HepG2 (cell line): ENCODE measurements around the gene RHOT2. TPM values are rescaled to one million over a fixed set of nuclear protein-coding genes. Genes with fewer than 3 reads are reported as not detected.
A peak's percentile ranks its signal among the peaks of the same experiment; 100 is the strongest.

ENCODE experiments used
- AGO2 ChIP-seq: fragments of 200-400 bp; formaldehyde crosslinking; optimal IDR thresholded peaks from 2 replicates; pipeline ENCODE3; 2017; ENCODE audit warnings: mild to moderate bottlenecking, low read depth, low read length, moderate library complexity
- EHMT2 ChIP-seq: fragments of 200-600 bp; sonication (generic); IDR thresholded peaks from 2 replicates; pipeline ENCODE4 v1.7.0; 2017; ENCODE audit warnings: antibody characterized with exemption, low read depth, low read length, borderline replicate concordance
- KLF11 ChIP-seq: IDR thresholded peaks from 2 replicates; pipeline ENCODE4 v1.6.1; 2016; ENCODE audit warnings: missing compliant biosample characterization
- KLF13 ChIP-seq: sonication (generic); formaldehyde crosslinking; IDR thresholded peaks from 2 replicates; pipeline ENCODE4 v1.4.0; 2020; ENCODE audit warnings: mild to moderate bottlenecking, missing genetic modification reagents
- MTA1 ChIP-seq: sonication (generic); formaldehyde crosslinking; IDR thresholded peaks from 2 replicates; pipeline ENCODE4 v1.4.0; 2020; ENCODE audit warnings: missing genetic modification reagents, mild to moderate bottlenecking, borderline replicate concordance
- PRPF4 ChIP-seq: fragments of 200-400 bp; formaldehyde crosslinking; IDR thresholded peaks from 2 replicates; pipeline ENCODE4 v1.6.1; 2016; ENCODE audit warnings: low read length, low read depth; ENCODE audit not compliant: poor library complexity, severe bottlenecking
- RAD51 ChIP-seq: fragments of 450-650 bp; IDR thresholded peaks from 2 replicates; pipeline ENCODE4 v1.6.1; 2016; ENCODE audit warnings: borderline replicate concordance
- ZBTB34 ChIP-seq: sonication (generic); formaldehyde crosslinking; IDR thresholded peaks from 2 replicates; pipeline ENCODE4 v1.8.0; 2022; ENCODE audit warnings: mild to moderate bottlenecking, missing genetic modification reagents
- ZBTB38 ChIP-seq: sonication (generic); formaldehyde crosslinking; IDR thresholded peaks from 2 replicates; pipeline ENCODE4 v1.5.1; 2020; ENCODE audit warnings: mild to moderate bottlenecking, missing genetic modification reagents
- ZFYVE20 ChIP-seq: sonication (generic); formaldehyde crosslinking; IDR thresholded peaks from 2 replicates; pipeline ENCODE4 v1.8.0; 2023; ENCODE audit warnings: low read depth, mild to moderate bottlenecking, moderate library complexity, missing genetic modification reagents, borderline replicate concordance
- ZKSCAN8 ChIP-seq: IDR thresholded peaks from 2 replicates; pipeline ENCODE4 v1.6.1; 2016; ENCODE audit warnings: borderline replicate concordance, missing genetic modification reagents, missing compliant biosample characterization
- ZNF160 ChIP-seq: sonication (generic); formaldehyde crosslinking; IDR thresholded peaks from 2 replicates; pipeline ENCODE4 v1.8.0; 2022; ENCODE audit warnings: mild to moderate bottlenecking, inconsistent platforms, missing genetic modification reagents
- ZNF274 ChIP-seq: sonication (generic); formaldehyde crosslinking; IDR thresholded peaks from 2 replicates; pipeline ENCODE4 v1.5.1; 2020; ENCODE audit warnings: mild to moderate bottlenecking, missing genetic modification reagents
- ZNF672 ChIP-seq: sonication (generic); formaldehyde crosslinking; IDR thresholded peaks from 2 replicates; pipeline ENCODE4 v1.8.1; 2022; ENCODE audit warnings: missing genetic modification reagents
- ZSCAN20 ChIP-seq: sonication (generic); formaldehyde crosslinking; IDR thresholded peaks from 2 replicates; pipeline ENCODE4 v1.4.0; 2020; ENCODE audit warnings: missing genetic modification reagents, mild to moderate bottlenecking, borderline replicate concordance
- polyA plus RNA-seq, 8 experiments: library from polyadenylated mRNA; depleted of rRNA in 3 of 8; stranded (reverse) in 7 of 8; unstranded in 1 of 8; fragments of >200 nt; fragmentation: Illumina TruSeq in 4 of 8; extraction: Trizol in 4 of 8; gene quantifications; 2 replicates each; pipeline versions ENCODE4 v1.2.1 to v1.2.3, GENCODE V29; 2011 to 2016; ENCODE audit warnings: low read depth in 4 of 8, missing spikeins in 1 of 8, mixed read lengths in 1 of 8; ENCODE audit not compliant: insufficient read depth in 1 of 8
- total RNA-seq, 5 experiments: library from RNA; depleted of rRNA; stranded (reverse); fragments of >200 nt; fragmentation: Illumina TruSeq; extraction: Trizol; gene quantifications; 2 replicates each; pipeline ENCODE4 v1.2.3, GENCODE V29; 2016; ENCODE audit warnings: low read depth in 1 of 5
- TF ChIP-seq, protein P1 (sequence below): sonication (generic); formaldehyde crosslinking; IDR thresholded peaks from 2 replicates; pipeline ENCODE4 v1.5.1; 2020; ENCODE audit warnings: mild to moderate bottlenecking, missing genetic modification reagents, moderate library complexity
- TF ChIP-seq, protein P2 (sequence below): fragments of 450-650 bp; IDR thresholded peaks from 2 replicates; pipeline ENCODE4 v1.6.1; 2017

RHOT2 gene
- total and polyA plus RNA-seq, 2 of the 13 experiments (the other 11 are each of a cell fraction or from before 2014, with no cell fraction given) = 63.6 to 76.9 TPM

DNA sequence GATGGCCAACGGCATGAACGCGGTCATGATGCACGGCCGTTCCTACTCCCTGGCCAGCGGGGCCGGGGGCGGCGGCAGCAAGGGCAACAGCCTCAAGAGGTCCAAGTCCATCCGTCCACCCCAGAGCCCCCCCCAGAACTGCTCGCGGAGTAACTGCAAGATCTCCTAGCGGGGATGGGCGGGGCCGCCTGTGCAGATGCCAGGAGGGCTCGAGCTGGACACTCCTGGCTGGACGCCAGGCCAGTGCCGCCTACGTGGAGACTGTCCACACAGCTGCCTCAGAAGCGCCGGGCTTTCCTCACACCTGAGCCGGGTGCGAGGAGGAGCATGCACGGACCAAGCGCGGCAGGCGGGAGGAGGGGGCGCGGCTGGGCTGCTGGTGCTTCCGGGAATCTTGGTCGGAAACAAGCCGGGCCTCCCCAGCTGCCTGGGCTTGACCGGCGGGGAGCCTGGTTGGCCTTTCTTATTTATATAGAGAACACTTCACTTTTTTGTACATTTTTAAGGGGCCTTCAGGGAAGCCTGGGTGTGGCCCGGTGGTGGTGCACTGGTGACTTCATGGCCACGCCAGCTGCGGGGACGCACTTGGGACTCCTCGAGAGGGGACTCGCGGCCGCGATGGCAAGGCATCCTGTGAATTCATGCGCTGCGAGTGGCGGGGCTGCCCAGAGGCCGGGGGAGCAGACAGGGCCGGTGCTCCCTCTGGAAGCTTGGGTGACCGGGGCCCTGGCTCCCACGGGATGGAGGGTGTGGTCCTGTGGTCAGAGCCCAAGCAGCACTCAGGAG lies 40.3 kb upstream of the RHOT2 start (continued):
- TF ChIP-seq ZBTB38 (CRISPR knock-in tag) (peak; percentile 100), KLF11 (CRISPR knock-in tag) (no peak), ZNF160 (no peak), ZNF672 (CRISPR knock-in tag) (no peak), ZSCAN20 (CRISPR knock-in tag) (no peak), RAD51 (no peak), KLF13 (no peak), ZFYVE20 (CRISPR knock-in tag) (no peak), ZNF274 (CRISPR knock-in tag) (no peak), ZKSCAN8 (no peak), ZBTB34 (CRISPR knock-in tag) (0 out of 2 replicates have a peak, but pooled peaks have one; percentile 58), PRPF4 (peak; percentile 52), EHMT2 (no peak), AGO2 (peak; percentile 71), MTA1 (0 out of 2 replicates have a peak, but pooled peaks have one; percentile 51)
- TF ChIP-seq, protein P1, sequence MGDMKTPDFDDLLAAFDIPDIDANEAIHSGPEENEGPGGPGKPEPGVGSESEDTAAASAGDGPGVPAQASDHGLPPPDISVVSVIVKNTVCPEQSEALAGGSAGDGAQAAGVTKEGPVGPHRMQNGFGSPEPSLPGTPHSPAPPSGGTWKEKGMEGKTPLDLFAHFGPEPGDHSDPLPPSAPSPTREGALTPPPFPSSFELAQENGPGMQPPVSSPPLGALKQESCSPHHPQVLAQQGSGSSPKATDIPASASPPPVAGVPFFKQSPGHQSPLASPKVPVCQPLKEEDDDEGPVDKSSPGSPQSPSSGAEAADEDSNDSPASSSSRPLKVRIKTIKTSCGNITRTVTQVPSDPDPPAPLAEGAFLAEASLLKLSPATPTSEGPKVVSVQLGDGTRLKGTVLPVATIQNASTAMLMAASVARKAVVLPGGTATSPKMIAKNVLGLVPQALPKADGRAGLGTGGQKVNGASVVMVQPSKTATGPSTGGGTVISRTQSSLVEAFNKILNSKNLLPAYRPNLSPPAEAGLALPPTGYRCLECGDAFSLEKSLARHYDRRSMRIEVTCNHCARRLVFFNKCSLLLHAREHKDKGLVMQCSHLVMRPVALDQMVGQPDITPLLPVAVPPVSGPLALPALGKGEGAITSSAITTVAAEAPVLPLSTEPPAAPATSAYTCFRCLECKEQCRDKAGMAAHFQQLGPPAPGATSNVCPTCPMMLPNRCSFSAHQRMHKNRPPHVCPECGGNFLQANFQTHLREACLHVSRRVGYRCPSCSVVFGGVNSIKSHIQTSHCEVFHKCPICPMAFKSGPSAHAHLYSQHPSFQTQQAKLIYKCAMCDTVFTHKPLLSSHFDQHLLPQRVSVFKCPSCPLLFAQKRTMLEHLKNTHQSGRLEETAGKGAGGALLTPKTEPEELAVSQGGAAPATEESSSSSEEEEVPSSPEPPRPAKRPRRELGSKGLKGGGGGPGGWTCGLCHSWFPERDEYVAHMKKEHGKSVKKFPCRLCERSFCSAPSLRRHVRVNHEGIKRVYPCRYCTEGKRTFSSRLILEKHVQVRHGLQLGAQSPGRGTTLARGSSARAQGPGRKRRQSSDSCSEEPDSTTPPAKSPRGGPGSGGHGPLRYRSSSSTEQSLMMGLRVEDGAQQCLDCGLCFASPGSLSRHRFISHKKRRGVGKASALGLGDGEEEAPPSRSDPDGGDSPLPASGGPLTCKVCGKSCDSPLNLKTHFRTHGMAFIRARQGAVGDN (CRISPR knock-in tag) = peak; percentile 31; the same call in 1 of the 2 replicates
- TF ChIP-seq, protein P2, sequence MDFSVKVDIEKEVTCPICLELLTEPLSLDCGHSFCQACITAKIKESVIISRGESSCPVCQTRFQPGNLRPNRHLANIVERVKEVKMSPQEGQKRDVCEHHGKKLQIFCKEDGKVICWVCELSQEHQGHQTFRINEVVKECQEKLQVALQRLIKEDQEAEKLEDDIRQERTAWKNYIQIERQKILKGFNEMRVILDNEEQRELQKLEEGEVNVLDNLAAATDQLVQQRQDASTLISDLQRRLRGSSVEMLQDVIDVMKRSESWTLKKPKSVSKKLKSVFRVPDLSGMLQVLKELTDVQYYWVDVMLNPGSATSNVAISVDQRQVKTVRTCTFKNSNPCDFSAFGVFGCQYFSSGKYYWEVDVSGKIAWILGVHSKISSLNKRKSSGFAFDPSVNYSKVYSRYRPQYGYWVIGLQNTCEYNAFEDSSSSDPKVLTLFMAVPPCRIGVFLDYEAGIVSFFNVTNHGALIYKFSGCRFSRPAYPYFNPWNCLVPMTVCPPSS = no peak
